Left lung (tissue), 10 donors: ENCODE data around the gene FTCDNL1. TPM values are rescaled to one million over a fixed set of nuclear protein-coding genes. Genes with fewer than 3 reads are reported as not detected.

Experiments used
- ATAC-seq: fragments of 200-7000 bp; cut with Tn5 transposase; one replicate; pipeline ENCODE4 v1.9.1; 2020; ENCODE audit warnings: moderate library complexity
- DNase-seq, 4 donors: peaks; one replicate each; pipeline ENCODE4 v3.0.0-alpha.2; 2013 to 2020
- H3K27ac ChIP-seq, 2 donors: fragments of 200-600 bp; sonication (generic) in 1 of 2; one replicate each; pipeline versions ENCODE4 v1.5.0 to v1.8.0; 2020 to 2021
- H3K27me3 ChIP-seq, 2 donors: fragments of 200-600 bp; sonication (generic) in 1 of 2; one replicate each; pipeline versions ENCODE4 v1.5.0 to v1.8.0; 2020 to 2021
- H3K36me3 ChIP-seq, 2 donors: fragments of 200-600 bp; sonication (generic) in 1 of 2; one replicate each; pipeline versions ENCODE4 v1.5.0 to v1.8.0; 2020 to 2021
- H3K4me1 ChIP-seq, 2 donors: fragments of 200-600 bp; one replicate each; pipeline ENCODE4 v1.8.0; 2021
- H3K4me3 ChIP-seq, 2 donors: fragments of 200-600 bp; sonication (generic) in 1 of 2; one replicate each; pipeline versions ENCODE4 v1.5.0 to v1.8.0; 2020 to 2021; ENCODE audit warnings: mild to moderate bottlenecking in 1 of 2
- H3K9me3 ChIP-seq, 2 donors: fragments of 200-600 bp; sonication (generic) in 1 of 2; one replicate each; pipeline versions ENCODE4 v1.5.0 to v1.8.0; 2020 to 2021
- CTCF ChIP-seq, 2 donors: fragments of 200-600 bp; sonication (generic) in 1 of 2; IDR thresholded peaks; one replicate each; pipeline versions ENCODE4 v1.5.0 to v1.8.0; 2021; ENCODE audit warnings: antibody characterized with exemption in 2 of 2
- intact Hi-C, 2 donors: fragments of 100-400 bp; cut with DNase I; formaldehyde crosslinking; loops; one replicate each; pipeline versions ENCODE4 v1.11.2 to v1.14.2; 2022
- polyA plus RNA-seq, 6 donors: library from polyadenylated mRNA; unstranded; fragments of 120-200 nt; gene quantifications; one replicate each; pipeline ENCODE4 v1.2.1, GENCODE V29; 2013; ENCODE audit not compliant: insufficient read length in 6 of 6
- total RNA-seq, 2 donors: library from RNA; stranded (reverse); fragmentation: NEBNext Ultra II Directional; extraction: Animal tissue kit (Norgen Biotek cat#: 25700); gene quantifications; one replicate each; pipeline ENCODE4 v1.2.1, GENCODE V29; 2021
- donor health status: DM: no; HTN: yes; CAD: no.
- donor health status: DM: no; HTN: no; CAD: no.

Gene FTCDNL1
- total and polyA plus RNA-seq, 8 donors: 0.09 to 3.5 (median 0.34) TPM

- ATAC-seq (no peak), DNase-seq (no peak)
- no peaks in the 10 kb centered on the region for H3K27me3 ChIP-seq
- no peaks in the 10 kb centered on the region for H3K36me3 ChIP-seq
- no peaks in the 10 kb centered on the region for H3K9me3 ChIP-seq
- H3K4me3 ChIP-seq: no peak overlapping the region
- no peak overlapping the region for H3K27ac ChIP-seq
- intact Hi-C loops: no loop called here
- no peaks in the 10 kb centered on the region for H3K4me1 ChIP-seq
- no peak for TF ChIP-seq CTCF (IDR thresholded peaks at IDR 0.05)
Measured at GRCh38 chr2:199797431-199798403, 53.3 kb downstream of the FTCDNL1 start.

- no peak overlapping the region for H3K27ac ChIP-seq
- intact Hi-C loops: no loop called here
- no peaks in the 10 kb centered on the region for H3K4me1 ChIP-seq
- H3K4me3 ChIP-seq: no peak overlapping the region
- ATAC-seq (no peak), DNase-seq (no peak)
- no peaks in the 10 kb centered on the region for H3K27me3 ChIP-seq
- H3K36me3 ChIP-seq: no peaks in the 10 kb centered on the region
- H3K9me3 ChIP-seq: no peaks in the 10 kb centered on the region
- TF ChIP-seq CTCF (IDR thresholded peaks at IDR 0.05): no peak
Measured at GRCh38 chr2:199792381-199792780, 58.6 kb downstream of the FTCDNL1 start.

- no peak overlapping the region for H3K4me3 ChIP-seq
- no peaks in the 10 kb centered on the region for H3K4me1 ChIP-seq
- no peaks in the 10 kb centered on the region for H3K9me3 ChIP-seq
- DNase-seq (no peak), ATAC-seq (no peak)
- no peaks in the 10 kb centered on the region for H3K27me3 ChIP-seq
- no peaks in the 10 kb centered on the region for H3K36me3 ChIP-seq
- intact Hi-C loops: no loop called here
- TF ChIP-seq CTCF (IDR thresholded peaks at IDR 0.05): no peak
- H3K27ac ChIP-seq: no peak overlapping the region
Measured at GRCh38 chr2:199791326-199791725, 59.7 kb downstream of the FTCDNL1 start.

- Histone ChIP-seq H3K4me1 (no peaks in the 10 kb centered on the region), H3K4me3 (no peak overlapping the region), H3K36me3 (no peaks in the 10 kb centered on the region), H3K9me3 (no peaks in the 10 kb centered on the region), H3K27me3 (no peaks in the 10 kb centered on the region), H3K27ac (no peak overlapping the region)
- ATAC-seq (no peak), DNase-seq (no peak)
- intact Hi-C loops: no loop called here
- TF ChIP-seq CTCF (IDR thresholded peaks at IDR 0.05): no peak
Measured at GRCh38 chr2:199784512-199784911, 66.5 kb downstream of the FTCDNL1 start.

GRCh38 chr2:199779589-199779988 is 71.4 kb downstream of the FTCDNL1 start:
- TF ChIP-seq CTCF (IDR thresholded peaks at IDR 0.05): no peak
- no peak for ATAC-seq

More at GRCh38 chr2:199779589-199779988, 71.4 kb downstream of the FTCDNL1 start:
- Histone ChIP-seq H3K4me3 (no peak overlapping the region), H3K36me3 (no peaks in the 10 kb centered on the region), H3K9me3 (no peaks in the 10 kb centered on the region), H3K27ac (no peak overlapping the region), H3K27me3 (no peaks in the 10 kb centered on the region), H3K4me1 (no peaks in the 10 kb centered on the region)
- DNase-seq: no peak
- intact Hi-C loops: no loop called here
